Stomach (tissue), 4 donors: ENCODE measurements around the gene ELAC2.

Experiments used
- CTCF ChIP-seq, 7 experiments: fragments of 450-650 bp in 4 of 7; fragments of 200-600 bp in 3 of 7; sonication (generic) in 3 of 7; IDR thresholded peaks; one replicate each; pipeline ENCODE4 v1.5.1; 2016 to 2019; ENCODE audit warnings: antibody characterized with exemption in 7 of 7, control low read depth in 2 of 7, mild to moderate bottlenecking in 1 of 7
- EP300 ChIP-seq: sonication (generic); formaldehyde crosslinking; IDR thresholded peaks from one replicate; pipeline ENCODE4 v1.6.1; 2017; ENCODE audit warnings: antibody characterized with exemption
- POLR2A ChIP-seq, 4 donors: fragments of 450-650 bp; IDR thresholded peaks; one replicate each; pipeline ENCODE4 v1.6.1; 2016; ENCODE audit warnings: antibody characterized with exemption in 4 of 4, control low read depth in 2 of 4, mild to moderate bottlenecking in 1 of 4, moderate library complexity in 1 of 4

GRCh38 chr17:12979826-12980500 lies 37.9 kb downstream of the ELAC2 start:
- TF ChIP-seq CTCF (IDR thresholded peaks at IDR 0.05) (no peak), EP300 (no peak), POLR2A (IDR thresholded peaks at IDR 0.05) (no peak)
